Neural progenitor cell (in vitro differentiated cells): ENCODE results near the gene NFATC1.

Source experiments
- CTCF ChIP-seq: fragments of 200-600 bp; sonication (generic); IDR thresholded peaks from 2 replicates; pipeline ENCODE4 v1.5.1; 2017; ENCODE audit warnings: antibody characterized with exemption, mild to moderate bottlenecking
- EZH2 ChIP-seq: fragments of 200-600 bp; sonication (generic); IDR thresholded peaks from 2 replicates; pipeline ENCODE4 v1.6.1; 2017; ENCODE audit warnings: antibody characterized with exemption, mild to moderate bottlenecking, moderate library complexity
- EZH2phosphoT487 ChIP-seq: fragments of 200-600 bp; sonication (generic); IDR thresholded peaks from 2 replicates; pipeline ENCODE4 v1.6.1; 2017; ENCODE audit warnings: antibody characterized with exemption

DNA sequence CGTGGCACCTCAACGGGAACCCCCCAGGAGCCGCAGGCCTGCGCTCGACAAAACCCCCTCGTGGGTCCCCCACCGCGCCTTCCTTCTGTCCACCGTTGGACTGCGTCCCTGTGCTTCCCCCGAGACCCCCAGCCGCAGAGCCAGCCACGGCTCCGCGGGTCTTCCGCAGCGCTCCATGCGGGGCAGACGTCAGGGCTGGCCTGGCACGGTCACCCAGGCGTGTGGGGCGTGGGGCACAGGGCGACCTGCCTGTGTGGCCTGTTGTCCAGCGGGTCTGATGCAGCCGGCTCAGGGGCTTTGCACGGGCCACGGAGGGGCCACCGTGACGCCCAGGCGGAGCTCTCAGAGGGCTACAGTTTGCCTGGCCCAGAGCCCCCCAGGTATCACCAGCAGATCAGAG, 11.0 kb downstream of the NFATC1 start:
- TF ChIP-seq CTCF = no peak
- TF ChIP-seq EZH2 = no peak
- no peak for TF ChIP-seq EZH2phosphoT487
